Neuronal stem cell (in vitro differentiated cells): Measurements from ENCODE around the gene IGSF9. TPM values are rescaled to one million over a fixed set of nuclear protein-coding genes. Genes with fewer than 3 reads are reported as not detected.

Source experiments
- DNase-seq: peaks from one replicate; pipeline ENCODE4 v3.0.0-alpha.2; 2013; ENCODE audit warnings: low spot score
- H2AFZ ChIP-seq: one replicate; pipeline ENCODE4 v1.6.1; 2013; ENCODE audit warnings: mild to moderate bottlenecking, low read length, inconsistent platforms
- H2AK5ac ChIP-seq: 2 replicates; pipeline ENCODE4 v1.6.1; 2013; ENCODE audit warnings: low read depth, mild to moderate bottlenecking, inconsistent platforms, low read length, moderate library complexity, mixed read lengths
- H2BK120ac ChIP-seq: 2 replicates; pipeline ENCODE4 v1.6.1; 2013; ENCODE audit warnings: low read depth, mild to moderate bottlenecking, inconsistent platforms, low read length, moderate library complexity, mixed read lengths
- H2BK12ac ChIP-seq: one replicate; pipeline ENCODE4 v1.6.1; 2013; ENCODE audit warnings: low read length, inconsistent platforms
- H2BK15ac ChIP-seq: 2 replicates; pipeline ENCODE4 v1.6.1; 2013; ENCODE audit warnings: mild to moderate bottlenecking, low read length, inconsistent platforms, mixed read lengths
- H2BK5ac ChIP-seq: one replicate; pipeline ENCODE4 v1.6.1; 2013; ENCODE audit warnings: inconsistent platforms, mild to moderate bottlenecking, low read length, moderate library complexity
- H3K14ac ChIP-seq: one replicate; pipeline ENCODE4 v1.6.1; 2013; ENCODE audit warnings: low read length, inconsistent platforms
- H3K18ac ChIP-seq: 2 replicates; pipeline ENCODE4 v1.6.1; 2013; ENCODE audit warnings: low read length, inconsistent platforms
- H3K23ac ChIP-seq: 2 replicates; pipeline ENCODE4 v1.6.1; 2013; ENCODE audit warnings: low read depth, mild to moderate bottlenecking, mixed read lengths, low read length, inconsistent platforms; ENCODE audit not compliant: poor library complexity
- H3K27ac ChIP-seq: replicated peaks from 3 replicates; pipeline ENCODE4 v1.5.1; 2013; ENCODE audit warnings: low read length, inconsistent platforms
- H3K27me3 ChIP-seq, 3 experiments: 2 replicates each; pipeline ENCODE4 v1.6.1; 2013; ENCODE audit warnings: low read length in 3 of 3, mild to moderate bottlenecking in 2 of 3, inconsistent platforms in 1 of 3, low read depth in 1 of 3, mixed read lengths in 1 of 3, moderate library complexity in 1 of 3; ENCODE audit not compliant: control insufficient read depth in 3 of 3, insufficient read depth in 3 of 3
- H3K36me3 ChIP-seq, 2 donors: replicated peaks in 1 of 2; 2 replicates each; pipeline ENCODE4 v1.6.1; 2013; ENCODE audit warnings: low read length in 2 of 2; ENCODE audit not compliant: control insufficient read depth in 2 of 2, insufficient read depth in 2 of 2
- H3K4ac ChIP-seq: 2 replicates; pipeline ENCODE4 v1.6.1; 2013; ENCODE audit warnings: inconsistent platforms, mild to moderate bottlenecking, low read length, moderate library complexity
- H3K4me1 ChIP-seq, 2 donors: 1 replicate in 1 of 2; 2 replicates in 1 of 2; pipeline ENCODE4 v1.6.1; 2013; ENCODE audit warnings: low read length in 2 of 2, low read depth in 1 of 2; ENCODE audit not compliant: control insufficient read depth in 2 of 2, insufficient read depth in 1 of 2
- H3K4me2 ChIP-seq: one replicate; pipeline ENCODE4 v1.6.1; 2013; ENCODE audit warnings: mild to moderate bottlenecking, low read length, inconsistent platforms; ENCODE audit not compliant: insufficient read depth, poor library complexity, severe bottlenecking
- H3K4me3 ChIP-seq, 2 donors: 2 replicates each; pipeline ENCODE4 v1.5.1; 2013; ENCODE audit warnings: low read length in 2 of 2, mild to moderate bottlenecking in 2 of 2, inconsistent platforms in 1 of 2, moderate library complexity in 1 of 2
- H3K79me1 ChIP-seq: one replicate; pipeline ENCODE4 v1.6.1; 2013; ENCODE audit warnings: low read depth, mild to moderate bottlenecking, inconsistent platforms, low read length, moderate library complexity
- H3K9ac ChIP-seq: one replicate; pipeline ENCODE4 v1.6.1; 2013; ENCODE audit warnings: mild to moderate bottlenecking, low read depth, low read length, inconsistent platforms; ENCODE audit not compliant: poor library complexity
- H3K9me3 ChIP-seq, 2 donors: replicated peaks in 1 of 2; 2 replicates each; pipeline versions ENCODE3 to v1.6.1; 2013; ENCODE audit warnings: low read length in 2 of 2, mild to moderate bottlenecking in 2 of 2, inconsistent platforms in 1 of 2, low read depth in 1 of 2, mixed read lengths in 1 of 2, moderate library complexity in 1 of 2; ENCODE audit not compliant: control insufficient read depth in 2 of 2, insufficient read depth in 1 of 2
- H4K8ac ChIP-seq: one replicate; pipeline ENCODE4 v1.6.1; 2013; ENCODE audit warnings: low read depth, mild to moderate bottlenecking, inconsistent platforms, low read length, moderate library complexity
- H4K91ac ChIP-seq: one replicate; pipeline ENCODE4 v1.6.1; 2013; ENCODE audit warnings: low read length, low read depth, mild to moderate bottlenecking, inconsistent platforms; ENCODE audit not compliant: poor library complexity
- WGBS, 2 donors: extraction: QIAGEN DNeasy Blood & Tissue Kit; methylation state at CpG; one replicate each; pipeline ENCODE4 v1.1.7; 2013; ENCODE audit warnings: missing lambda C conversion rate in 2 of 2, mixed read lengths in 1 of 2; ENCODE audit not compliant: insufficient read length in 2 of 2, insufficient replicate concordance in 1 of 2; ENCODE audit errors: extremely low coverage in 2 of 2; 5-methylcytosine and 5-hydroxymethylcytosine counted together
- polyA plus RNA-seq, 2 experiments: library from polyadenylated mRNA; stranded (reverse); fragments of 200-250 nt; gene quantifications; one replicate each; pipeline ENCODE4 v1.2.3, GENCODE V29; 2013

The IGSF9 gene
- polyA plus RNA-seq (2013, experiment 1 of 2), result 11.6 TPM
- 11.4 TPM for polyA plus RNA-seq (2013, experiment 2 of 2)

- H4K8ac ChIP-seq, result no peak within 1 kb of the TSS
- H4K91ac ChIP-seq, result no peak within 1 kb of the TSS
- no peak within 1 kb of the TSS for H2BK5ac ChIP-seq
- H3K18ac ChIP-seq, result peak within 1 kb of the TSS; percentile 92
- peak; percentile 93 for DNase-seq
- H3K27me3 ChIP-seq, result peaks cover 0 to 45% (median 0%) of the 10 kb centered on the region in 3 experiments
- H3K4me1 ChIP-seq, result peaks cover 19 to 36% of the 10 kb centered on the region in 2 donors
- H2AK5ac ChIP-seq, result peak within 1 kb of the TSS; percentile 66
- H2BK12ac ChIP-seq, result peak within 1 kb of the TSS; percentile 41
- WGBS, 2 donors, result no CpG with 5 or more reads among the region's 58 CpGs
- peak within 1 kb of the TSS; percentile 71 for H3K4me2 ChIP-seq
- peak within 1 kb of the TSS; percentile 82 for H3K9ac ChIP-seq
- H2BK120ac ChIP-seq, result peak within 1 kb of the TSS; percentile 33
- peak within 1 kb of the TSS; percentile 78 to 83 for H3K4me3 ChIP-seq
- H2AFZ ChIP-seq, result peak within 1 kb of the TSS; percentile 98
- H3K4ac ChIP-seq, result no peak within 1 kb of the TSS
- H3K27ac ChIP-seq, result no peak within 1 kb of the TSS
- H3K9me3 ChIP-seq, result no peaks in the 10 kb centered on the region
- H2BK15ac ChIP-seq, result peak within 1 kb of the TSS; percentile 66
- no peaks in the 10 kb centered on the region for H3K36me3 ChIP-seq
- H3K23ac ChIP-seq, result peak within 1 kb of the TSS; percentile 6
- peaks cover 10% of the 10 kb centered on the region for H3K79me1 ChIP-seq
- H3K14ac ChIP-seq, result no peak within 1 kb of the TSS
Observed at GRCh38 chr1:159945483-159946241, at the start of gene IGSF9. Gene IGSF9 (minus strand): TSS chr1:159945613. CDS start chr1:159943454, 2,159 bp downstream.

- H3K18ac ChIP-seq, result no peak overlapping the region
- H3K4me3 ChIP-seq, result no peak overlapping the region
- H3K79me1 ChIP-seq, result no peaks in the 10 kb centered on the region
- no CpG with 5 or more reads among the region's 2 CpGs for WGBS, 2 donors
- H2AK5ac ChIP-seq, result no peak overlapping the region
- H3K4ac ChIP-seq, result no peak overlapping the region
- H3K27ac ChIP-seq, result no peak overlapping the region
- H2BK12ac ChIP-seq, result no peak overlapping the region
- no peak overlapping the region for H4K8ac ChIP-seq
- H3K9ac ChIP-seq, result no peak overlapping the region
- H2AFZ ChIP-seq, result no peak overlapping the region
- H2BK120ac ChIP-seq, result no peak overlapping the region
- no peak overlapping the region for H3K23ac ChIP-seq
- DNase-seq, result no peak
- H2BK5ac ChIP-seq, result no peak overlapping the region
- H3K9me3 ChIP-seq, result peaks cover 0 to 2% of the 10 kb centered on the region in 2 donors
- H4K91ac ChIP-seq, result no peak overlapping the region
- no peak overlapping the region for H3K14ac ChIP-seq
- peaks cover 0 to 2% of the 10 kb centered on the region in 2 donors for H3K4me1 ChIP-seq
- H3K36me3 ChIP-seq, result no peaks in the 10 kb centered on the region
- no peak overlapping the region for H3K4me2 ChIP-seq
- peaks cover 0 to 40% (median 2%) of the 10 kb centered on the region in 3 experiments for H3K27me3 ChIP-seq
- H2BK15ac ChIP-seq, result no peak overlapping the region
Observed at GRCh38 chr1:159994896-159995295, 49.5 kb upstream of the IGSF9 start.

- Histone ChIP-seq H3K27ac (no peak overlapping the region), H3K36me3 (no peaks in the 10 kb centered on the region), H2BK15ac (no peak overlapping the region), H3K14ac (no peak overlapping the region), H4K8ac (no peak overlapping the region), H3K4me1 (peaks cover 0 to 2% of the 10 kb centered on the region in 2 donors), H3K4ac (no peak overlapping the region), H3K4me3 (no peak overlapping the region), H3K23ac (no peak overlapping the region), H3K9ac (no peak overlapping the region), H2BK120ac (no peak overlapping the region), H3K4me2 (no peak overlapping the region), H2AFZ (no peak overlapping the region), H3K79me1 (no peaks in the 10 kb centered on the region), H3K9me3 (peaks cover 0 to 2% of the 10 kb centered on the region in 2 donors), H3K27me3 (peaks cover 0 to 36% (median 2%) of the 10 kb centered on the region in 3 experiments), H4K91ac (no peak overlapping the region), H2BK5ac (no peak overlapping the region), H2BK12ac (no peak overlapping the region), H3K18ac (no peak overlapping the region), H2AK5ac (no peak overlapping the region)
- no CpG with 5 or more reads among the region's 2 CpGs for WGBS, 2 donors
- DNase-seq, result no peak
Observed at GRCh38 chr1:159993911-159994310, 48.5 kb upstream of the IGSF9 start.

GRCh38 chr1:159992161-159992560 lies 46.7 kb upstream of the IGSF9 start:
- Histone ChIP-seq H3K4me1 (peaks cover 0 to 2% of the 10 kb centered on the region in 2 donors), H3K9me3 (peaks cover 0 to 2% of the 10 kb centered on the region in 2 donors), H3K14ac (no peak overlapping the region), H3K79me1 (no peaks in the 10 kb centered on the region), H2AFZ (no peak overlapping the region), H3K18ac (no peak overlapping the region), H3K23ac (no peak overlapping the region), H3K4me2 (no peak overlapping the region), H2BK15ac (no peak overlapping the region), H3K36me3 (no peaks in the 10 kb centered on the region), H3K4ac (no peak overlapping the region), H2BK5ac (no peak overlapping the region), H2BK120ac (no peak overlapping the region), H2AK5ac (no peak overlapping the region), H4K91ac (no peak overlapping the region), H3K27me3 (peaks cover 0 to 35% (median 2%) of the 10 kb centered on the region in 3 experiments), H3K9ac (no peak overlapping the region), H2BK12ac (no peak overlapping the region), H3K4me3 (no peak overlapping the region), H4K8ac (no peak overlapping the region), H3K27ac (no peak overlapping the region)
- DNase-seq, result no peak
- no CpG with 5 or more reads among the region's 1 CpG for WGBS, 2 donors
